K562 (cell line): ENCODE data around the gene CTDSP2. TPM values are rescaled to one million over a fixed set of nuclear protein-coding genes. Genes with fewer than 3 reads are reported as not detected.
A peak's percentile ranks its signal among the peaks of the same experiment; 100 is the strongest.

Experiments used
- ARID3A ChIP-seq: IDR thresholded peaks from 2 replicates; pipeline ENCODE4 v1.6.1; 2012; ENCODE audit warnings: low read depth, low read length, improper control_type of control experiment, borderline replicate concordance
- BHLHE40 ChIP-seq: IDR thresholded peaks from 2 replicates; pipeline ENCODE4 v1.6.1; 2011; ENCODE audit warnings: low read length, improper control_type of control experiment
- BRF1 ChIP-seq: IDR thresholded peaks from 3 replicates; pipeline ENCODE4 v1.6.1; 2011; ENCODE audit warnings: borderline replicate concordance, mild to moderate bottlenecking; ENCODE audit not compliant: insufficient read length; ENCODE audit errors: extremely low read depth
- CBFA2T3 ChIP-seq: fragments of 450-650 bp; IDR thresholded peaks from 2 replicates; pipeline ENCODE4 v1.6.1; 2017
- CBX3 ChIP-seq, 2 experiments: IDR thresholded peaks; 1 replicate in 1 of 2; 2 replicates in 1 of 2; pipeline ENCODE4 v1.6.1; 2012; ENCODE audit warnings: inconsistent platforms in 2 of 2, low read length in 2 of 2, borderline replicate concordance in 1 of 2, control low read depth in 1 of 2
- CC2D1A ChIP-seq: fragments of 450-650 bp; IDR thresholded peaks from 2 replicates; pipeline ENCODE4 v1.6.1; 2017; ENCODE audit warnings: mild to moderate bottlenecking
- CCNT2 ChIP-seq: IDR thresholded peaks from 2 replicates; pipeline ENCODE4 v1.6.1; 2011; ENCODE audit warnings: borderline replicate concordance, low read depth, mild to moderate bottlenecking, moderate library complexity, mixed read lengths, low read length; ENCODE audit not compliant: insufficient read length; ENCODE audit errors: extremely low read depth
- EHMT2 ChIP-seq: fragments of 450-650 bp; IDR thresholded peaks from 2 replicates; pipeline ENCODE4 v1.6.1; 2018; ENCODE audit warnings: antibody characterized with exemption
- ELK3 ChIP-seq: fragments of 450-650 bp; formaldehyde crosslinking; IDR thresholded peaks from 2 replicates; pipeline ENCODE4 v1.4.0; 2020; ENCODE audit warnings: mild to moderate bottlenecking
- EP300 ChIP-seq: IDR thresholded peaks from 2 replicates; pipeline ENCODE4 v1.6.1; 2012; ENCODE audit warnings: low read length, improper control_type of control experiment
- FOXJ2 ChIP-seq: fragments of 200-800 bp; sonication (Bioruptor generic); IDR thresholded peaks from 2 replicates; pipeline ENCODE4 v1.6.1; 2016; ENCODE audit warnings: missing genetic modification characterization, missing compliant biosample characterization
- HDAC2 ChIP-seq: fragments of 450-650 bp; IDR thresholded peaks from 2 replicates; pipeline ENCODE4 v1.6.1; 2016; ENCODE audit warnings: mild to moderate bottlenecking
- L3MBTL2 ChIP-seq: fragments of 450-650 bp; IDR thresholded peaks from 2 replicates; pipeline ENCODE4 v1.6.1; 2016; ENCODE audit warnings: mild to moderate bottlenecking, moderate library complexity
- MIER1 ChIP-seq: fragments of 450-650 bp; IDR thresholded peaks from 2 replicates; pipeline ENCODE4 v1.6.1; 2016; ENCODE audit warnings: antibody characterized with exemption, mild to moderate bottlenecking, low read depth
- MYBL2 ChIP-seq, 2 experiments: fragments of 450-650 bp in 1 of 2; sonication (generic) in 1 of 2; formaldehyde crosslinking in 1 of 2; IDR thresholded peaks; 2 replicates each; pipeline versions ENCODE4 v1.6.1 to v1.8.1; 2017 to 2022; ENCODE audit warnings: borderline replicate concordance in 1 of 2, inconsistent platforms in 1 of 2, low read depth in 1 of 2, mild to moderate bottlenecking in 1 of 2, missing genetic modification reagents in 1 of 2, moderate library complexity in 1 of 2
- NCOR1 ChIP-seq: fragments of 450-650 bp; IDR thresholded peaks from 2 replicates; pipeline ENCODE4 v1.6.1; 2016; ENCODE audit warnings: mild to moderate bottlenecking, moderate library complexity
- NFXL1 ChIP-seq: fragments of 450-650 bp; formaldehyde crosslinking; IDR thresholded peaks from 2 replicates; pipeline ENCODE4 v1.4.0; 2021; ENCODE audit warnings: mild to moderate bottlenecking
- NUFIP1 ChIP-seq: fragments of 450-650 bp; IDR thresholded peaks from 2 replicates; pipeline ENCODE4 v1.6.1; 2018; ENCODE audit not compliant: partially characterized antibody
- POLR2AphosphoS5 ChIP-seq: IDR thresholded peaks from 2 replicates; pipeline ENCODE4 v1.6.1; 2011; ENCODE audit warnings: mild to moderate bottlenecking, low read depth, low read length, moderate library complexity; ENCODE audit not compliant: control insufficient read depth, insufficient read depth
- RB1 ChIP-seq: fragments of 450-650 bp; IDR thresholded peaks from 2 replicates; pipeline ENCODE4 v1.6.1; 2017; ENCODE audit warnings: low read depth, mild to moderate bottlenecking
- TRIM25 ChIP-seq: fragments of 450-650 bp; IDR thresholded peaks from 2 replicates; pipeline ENCODE4 v1.7.0; 2016; ENCODE audit warnings: borderline replicate concordance
- ZBED1 ChIP-seq: IDR thresholded peaks from 2 replicates; pipeline ENCODE4 v1.6.1; 2014
- ZBTB1 ChIP-seq: sonication (generic); formaldehyde crosslinking; IDR thresholded peaks from 2 replicates; pipeline ENCODE4 v1.8.1; 2023; ENCODE audit warnings: missing genetic modification reagents, low read depth, mild to moderate bottlenecking, borderline replicate concordance
- ZNF121 ChIP-seq: sonication (generic); formaldehyde crosslinking; conservative IDR thresholded peaks from 2 replicates; pipeline ENCODE4 v1.8.0; 2022; ENCODE audit warnings: missing genetic modification reagents
- ZNF384 ChIP-seq: IDR thresholded peaks from 2 replicates; pipeline ENCODE4 v1.6.1; 2012; ENCODE audit warnings: low read depth, low read length, improper control_type of control experiment
- polyA plus RNA-seq, 8 experiments: library from polyadenylated mRNA; depleted of rRNA in 4 of 8; stranded (reverse) in 5 of 8; unstranded in 3 of 8; fragments of >200 nt; fragmentation: Nextera tagmentation in 2 of 8; fragmentation: Illumina TruSeq in 1 of 8; extraction: Ambion mirVana in 2 of 8; extraction: Trizol in 1 of 8; gene quantifications; 2 replicates each; pipeline versions ENCODE4 v1.2.1 to v1.2.3, GENCODE V29; 2011 to 2014; ENCODE audit warnings: inconsistent platforms in 1 of 8, missing spikeins in 1 of 8
- total RNA-seq, 7 experiments: library from RNA; depleted of rRNA in 6 of 7; stranded (reverse); fragments of >200 nt in 6 of 7; fragmentation: Illumina TruSeq in 2 of 7; extraction: Trizol in 2 of 7; gene quantifications; 2 replicates each; pipeline versions ENCODE4 v1.2.1 to v1.2.3, GENCODE V29; 2011 to 2021; ENCODE audit warnings: low replicate concordance in 1 of 7

The CTDSP2 gene
- total and polyA plus RNA-seq, 9 of the 15 experiments (the other 6 are each of a cell fraction or from before 2014, with no cell fraction given): 20.4 to 108 (median 47.7) TPM

- TF ChIP-seq TRIM25: 0 out of 2 replicates have a peak, but pooled peaks have one; percentile 18
- TF ChIP-seq NCOR1: peak; percentile 56
- TF ChIP-seq ZNF384: peak; percentile 61; the same call in 1 of the 2 replicates
- 0 out of 2 replicates have a peak, but pooled peaks have one; percentile 23 for TF ChIP-seq MIER1
- TF ChIP-seq BHLHE40: 0 out of 2 replicates have a peak, but pooled peaks have one; percentile 36
- peak; percentile 9 for TF ChIP-seq NUFIP1
- TF ChIP-seq ZBED1: peak; percentile 65
- TF ChIP-seq RB1: peak; percentile 88
- no peak for TF ChIP-seq MYBL2 (IDR thresholded peaks at IDR 0.05; ENCODE audit: low read depth)
- no peak for TF ChIP-seq MYBL2 (CRISPR knock-in tag; IDR thresholded peaks at IDR 0.05; ENCODE audit: borderline replicate concordance)
- peak; percentile 93 for TF ChIP-seq CC2D1A
- TF ChIP-seq EP300: peak; percentile 60; the same call in 1 of the 2 replicates
- peak; percentile 56; the same call in 1 of the 2 replicates for TF ChIP-seq FOXJ2
- TF ChIP-seq POLR2AphosphoS5: peak; percentile 89
- TF ChIP-seq ZNF121 (CRISPR knock-in tag): no peak
- no peak for TF ChIP-seq ELK3 (CRISPR knock-in tag)
- TF ChIP-seq CCNT2: peak; percentile 79
- TF ChIP-seq NFXL1 (CRISPR knock-in tag): no peak
- TF ChIP-seq ZBTB1: peak; percentile 83; the same call in 1 of the 2 replicates
- TF ChIP-seq L3MBTL2: peak; percentile 56; the same call in 1 of the 2 replicates
- peak; percentile 36; the same call in 1 of the 2 replicates for TF ChIP-seq ARID3A
- peak in 1 of 2 experiments; percentile 87; a peak in 2 of 3 replicates for TF ChIP-seq CBX3 (IDR thresholded peaks at IDR 0.05; ENCODE audit: borderline replicate concordance in 1 of 2, low read length in 2 of 2)
- no peak for TF ChIP-seq BRF1
- peak; percentile 86 for TF ChIP-seq HDAC2
- TF ChIP-seq EHMT2: no peak
- no peak for TF ChIP-seq CBFA2T3
Measured at GRCh38 chr12:57782608-57783465, 63.7 kb downstream of the CTDSP2 start, which contains the start of gene TSFM (continued).
